ENCODE measurements around the gene ADAMTS9. TPM values are rescaled to one million over a fixed set of nuclear protein-coding genes. Genes with fewer than 3 reads are reported as not detected.

Gene ADAMTS9
- total RNA-seq, 1 experiment from 2014 or later = 1.8 TPM

DNA sequence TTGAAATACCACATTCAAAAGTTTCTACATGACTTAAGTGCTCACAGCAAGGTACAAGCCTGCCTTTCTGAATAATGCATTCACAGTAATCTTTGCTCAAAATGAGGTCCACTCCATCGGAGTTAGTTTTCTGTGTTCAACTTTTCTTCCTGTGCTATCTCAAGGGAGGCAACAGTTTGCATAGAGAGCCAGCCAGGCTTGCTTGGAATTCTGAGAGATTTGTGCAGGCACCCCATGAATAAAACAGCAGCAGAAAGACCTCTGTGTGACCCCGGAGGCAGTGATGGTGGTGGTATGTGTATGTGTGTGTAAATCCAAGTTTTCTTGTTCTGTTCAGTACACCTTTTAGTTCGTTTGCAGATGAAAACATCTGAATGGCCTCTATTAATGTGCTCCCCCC, 124.0 kb downstream of the ADAMTS9 start:
- Mint-ChIP-seq H3K4me1 (ENCODE audit: insufficient read depth, unreplicated experiment) (no peaks in the 10 kb centered on the region), H3K27me3 (ENCODE audit: insufficient read depth, unreplicated experiment) (no peaks in the 10 kb centered on the region), H3K9me3 (ENCODE audit: unreplicated experiment) (no peaks in the 10 kb centered on the region), H3K27ac (ENCODE audit: low read depth, unreplicated experiment) (no peak overlapping the region), H3K36me3 (ENCODE audit: insufficient read depth, unreplicated experiment) (no peaks in the 10 kb centered on the region), H3K4me3 (ENCODE audit: unreplicated experiment) (no peak overlapping the region)
- no TSS peak for BruUV-seq (replicated peaks)
- DNase-seq (ENCODE audit: unreplicated experiment) = no peak
- CTCF ChIA-PET = interaction anchor here (0.9 kb wide), 1 partner anchor 22 kb away, joined by 3 read pairs; no protein-coding TSS in a partner anchor
- intact Hi-C loops (cut with micrococcal nuclease) = no loop called here
- POLR2A ChIA-PET = no interaction called here
- TF ChIP-seq, protein P1, sequence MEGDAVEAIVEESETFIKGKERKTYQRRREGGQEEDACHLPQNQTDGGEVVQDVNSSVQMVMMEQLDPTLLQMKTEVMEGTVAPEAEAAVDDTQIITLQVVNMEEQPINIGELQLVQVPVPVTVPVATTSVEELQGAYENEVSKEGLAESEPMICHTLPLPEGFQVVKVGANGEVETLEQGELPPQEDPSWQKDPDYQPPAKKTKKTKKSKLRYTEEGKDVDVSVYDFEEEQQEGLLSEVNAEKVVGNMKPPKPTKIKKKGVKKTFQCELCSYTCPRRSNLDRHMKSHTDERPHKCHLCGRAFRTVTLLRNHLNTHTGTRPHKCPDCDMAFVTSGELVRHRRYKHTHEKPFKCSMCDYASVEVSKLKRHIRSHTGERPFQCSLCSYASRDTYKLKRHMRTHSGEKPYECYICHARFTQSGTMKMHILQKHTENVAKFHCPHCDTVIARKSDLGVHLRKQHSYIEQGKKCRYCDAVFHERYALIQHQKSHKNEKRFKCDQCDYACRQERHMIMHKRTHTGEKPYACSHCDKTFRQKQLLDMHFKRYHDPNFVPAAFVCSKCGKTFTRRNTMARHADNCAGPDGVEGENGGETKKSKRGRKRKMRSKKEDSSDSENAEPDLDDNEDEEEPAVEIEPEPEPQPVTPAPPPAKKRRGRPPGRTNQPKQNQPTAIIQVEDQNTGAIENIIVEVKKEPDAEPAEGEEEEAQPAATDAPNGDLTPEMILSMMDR (IDR thresholded peaks at IDR 0.05; ENCODE audit: unreplicated experiment) = no peak

DNA sequence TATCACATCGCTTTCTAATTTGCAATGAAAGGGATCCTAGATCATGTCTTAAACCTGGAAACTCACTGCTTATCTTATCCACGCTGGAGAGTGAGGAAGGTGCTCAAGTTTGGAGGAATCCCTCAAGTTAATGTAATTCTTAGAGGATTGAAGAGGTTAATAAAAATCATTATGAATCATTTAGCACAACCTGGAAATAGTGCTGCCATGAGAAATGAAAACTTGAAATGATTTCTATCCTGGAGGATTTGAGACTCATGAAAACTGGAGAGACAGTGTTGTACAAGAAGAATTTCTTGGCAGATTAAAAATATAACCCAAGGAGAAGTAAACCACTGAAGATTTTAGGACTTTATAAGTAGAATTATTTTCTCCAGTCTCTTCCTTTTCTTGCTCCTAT, 125.9 kb downstream of the ADAMTS9 start:
- Mint-ChIP-seq H3K36me3 (ENCODE audit: insufficient read depth, unreplicated experiment) (no peaks in the 10 kb centered on the region), H3K27me3 (ENCODE audit: insufficient read depth, unreplicated experiment) (no peaks in the 10 kb centered on the region)

DNA sequence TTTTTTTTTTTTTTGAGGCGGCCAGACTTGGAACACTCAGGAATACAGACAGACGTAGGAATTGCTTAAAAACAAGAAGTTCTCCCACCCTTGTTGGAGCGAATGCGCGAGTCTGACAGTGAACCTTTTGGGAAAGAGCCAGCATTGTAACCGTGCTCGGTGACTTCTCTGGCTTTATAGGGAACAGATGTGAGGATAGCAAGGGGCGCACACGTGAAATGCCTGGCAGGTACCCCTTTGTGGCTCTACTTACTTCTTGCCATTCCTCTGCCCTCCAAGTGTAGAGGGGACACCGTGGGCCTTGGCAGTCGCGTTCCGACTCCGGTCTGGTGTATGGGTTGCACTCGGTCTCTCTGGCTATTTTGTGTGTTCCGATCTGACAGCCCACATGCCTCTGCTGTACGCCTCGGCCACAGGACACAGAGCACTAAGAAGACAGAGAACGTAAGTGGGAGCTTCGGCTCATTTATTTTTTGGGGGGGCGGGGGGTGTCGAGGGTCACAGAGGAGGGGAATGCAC, 126.4 kb downstream of the ADAMTS9 start:
- intact Hi-C loops (cut with micrococcal nuclease) = no loop called here
- Mint-ChIP-seq H3K27me3 (ENCODE audit: insufficient read depth, unreplicated experiment) (no peaks in the 10 kb centered on the region), H3K4me1 (ENCODE audit: insufficient read depth, unreplicated experiment) (no peaks in the 10 kb centered on the region), H3K36me3 (ENCODE audit: insufficient read depth, unreplicated experiment) (no peaks in the 10 kb centered on the region), H3K27ac (ENCODE audit: low read depth, unreplicated experiment) (no peak overlapping the region), H3K9me3 (ENCODE audit: unreplicated experiment) (no peaks in the 10 kb centered on the region), H3K4me3 (ENCODE audit: unreplicated experiment) (no peak overlapping the region)
- no TSS peak for BruUV-seq (replicated peaks)
- ChIA-PET CTCF (interaction anchor here (0.5 kb wide), 1 partner anchor 1255 kb away, joined by 3 read pairs; no protein-coding TSS in a partner anchor), POLR2A (no interaction called here)
- TF ChIP-seq, protein P1 (IDR thresholded peaks at IDR 0.05; ENCODE audit: unreplicated experiment) = no peak
- no peak for DNase-seq (ENCODE audit: unreplicated experiment)

More for the DNA sequence above, 125.9 kb downstream of the ADAMTS9 start:
- intact Hi-C loops (cut with micrococcal nuclease) = no loop called here
- no TSS peak for BruUV-seq (replicated peaks)
- POLR2A ChIA-PET = no interaction called here
- TF ChIP-seq, protein P1 (IDR thresholded peaks at IDR 0.05; ENCODE audit: unreplicated experiment) = no peak
- CTCF ChIA-PET = interaction anchor here (0.5 to 1.1 kb wide), 2 partner anchors 12 to 1255 kb away, joined by 3 read pairs; no protein-coding TSS in a partner anchor
- no peak for DNase-seq (ENCODE audit: unreplicated experiment)
- Mint-ChIP-seq H3K27ac (ENCODE audit: low read depth, unreplicated experiment) (no peak overlapping the region), H3K4me3 (ENCODE audit: unreplicated experiment) (no peak overlapping the region), H3K4me1 (ENCODE audit: insufficient read depth, unreplicated experiment) (no peaks in the 10 kb centered on the region), H3K9me3 (ENCODE audit: unreplicated experiment) (no peaks in the 10 kb centered on the region)

DNA sequence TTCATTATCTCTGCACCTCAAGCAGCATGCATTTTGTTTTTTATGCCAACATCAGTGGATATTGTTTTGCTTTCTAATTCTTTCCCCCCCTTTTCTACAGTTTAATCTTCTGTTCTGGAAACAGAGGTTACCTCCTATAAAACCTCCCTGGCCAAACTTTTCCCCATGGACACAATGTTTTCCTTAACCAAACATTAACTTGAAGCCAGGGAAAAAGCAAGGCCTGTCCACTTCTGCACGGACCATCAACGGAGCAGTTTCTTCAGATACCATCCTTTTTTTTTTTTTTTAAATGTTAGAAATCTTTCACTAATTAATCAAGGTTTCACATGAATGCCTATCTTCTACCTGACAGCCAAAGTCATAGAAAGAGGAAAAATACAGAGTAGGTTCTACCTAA, 127.0 kb downstream of the ADAMTS9 start:
- H3K27ac Mint-ChIP-seq (ENCODE audit: low read depth, unreplicated experiment) = no peak overlapping the region
- intact Hi-C loops (cut with micrococcal nuclease) = no loop called here
- TF ChIP-seq, protein P1 (IDR thresholded peaks at IDR 0.05; ENCODE audit: unreplicated experiment) = no peak
- POLR2A ChIA-PET = no interaction called here
- H3K4me3 Mint-ChIP-seq (ENCODE audit: unreplicated experiment) = no peak overlapping the region
- no peak for DNase-seq (ENCODE audit: unreplicated experiment)
- H3K4me1 Mint-ChIP-seq (ENCODE audit: insufficient read depth, unreplicated experiment) = no peaks in the 10 kb centered on the region
- CTCF ChIA-PET = no interaction called here
- BruUV-seq (replicated peaks) = no TSS peak
- H3K27me3 Mint-ChIP-seq (ENCODE audit: insufficient read depth, unreplicated experiment) = no peaks in the 10 kb centered on the region
- H3K9me3 Mint-ChIP-seq (ENCODE audit: unreplicated experiment) = no peaks in the 10 kb centered on the region
- H3K36me3 Mint-ChIP-seq (ENCODE audit: insufficient read depth, unreplicated experiment) = no peaks in the 10 kb centered on the region

All from MCF 10A (cell line).